ENCODE results near the gene PABPC1L.

DNA sequence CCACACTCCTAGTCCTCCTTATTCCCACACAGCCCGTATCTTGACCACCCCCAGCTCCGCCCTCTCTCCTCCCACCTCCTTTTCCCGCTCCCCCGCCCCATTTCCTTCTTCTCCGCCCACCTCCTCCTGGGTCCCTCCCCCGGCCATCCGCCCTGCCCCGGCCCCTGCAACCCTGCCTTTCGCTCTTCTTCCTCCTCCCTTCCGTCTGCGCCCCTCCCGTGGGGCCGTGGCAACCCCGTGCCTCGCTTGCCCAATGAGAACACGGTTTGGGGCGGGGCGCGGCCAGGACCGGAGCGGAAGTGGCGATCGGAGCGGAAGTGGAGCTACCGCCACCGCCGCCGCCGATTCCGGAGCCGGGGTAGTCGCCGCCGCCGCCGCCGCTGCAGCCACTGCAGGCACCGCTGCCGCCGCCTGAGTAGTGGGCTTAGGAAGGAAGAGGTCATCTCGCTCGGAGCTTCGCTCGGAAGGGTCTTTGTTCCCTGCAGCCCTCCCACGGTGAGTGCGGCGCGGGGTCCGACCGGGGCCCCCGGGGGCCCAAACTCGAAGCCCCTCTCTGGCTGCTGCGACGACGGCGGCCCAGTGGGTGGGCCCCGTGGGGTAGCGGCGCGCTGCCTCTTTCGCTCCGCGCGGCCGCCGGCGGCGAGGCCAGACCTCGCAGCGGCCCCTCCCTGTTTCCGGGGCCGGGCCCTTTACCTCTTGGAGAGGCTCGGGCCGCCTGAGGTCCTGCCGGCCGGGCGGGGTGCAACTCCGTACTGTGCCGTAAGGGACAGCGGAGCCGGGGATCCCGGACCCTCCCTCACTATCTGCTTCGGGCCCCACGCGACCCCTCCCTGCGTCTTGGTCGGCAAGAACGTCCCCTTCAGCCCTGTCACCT is 24.2 kb upstream of the PABPC1L start, which contains the start of gene YWHAB:
- TF ChIP-seq, protein P1, sequence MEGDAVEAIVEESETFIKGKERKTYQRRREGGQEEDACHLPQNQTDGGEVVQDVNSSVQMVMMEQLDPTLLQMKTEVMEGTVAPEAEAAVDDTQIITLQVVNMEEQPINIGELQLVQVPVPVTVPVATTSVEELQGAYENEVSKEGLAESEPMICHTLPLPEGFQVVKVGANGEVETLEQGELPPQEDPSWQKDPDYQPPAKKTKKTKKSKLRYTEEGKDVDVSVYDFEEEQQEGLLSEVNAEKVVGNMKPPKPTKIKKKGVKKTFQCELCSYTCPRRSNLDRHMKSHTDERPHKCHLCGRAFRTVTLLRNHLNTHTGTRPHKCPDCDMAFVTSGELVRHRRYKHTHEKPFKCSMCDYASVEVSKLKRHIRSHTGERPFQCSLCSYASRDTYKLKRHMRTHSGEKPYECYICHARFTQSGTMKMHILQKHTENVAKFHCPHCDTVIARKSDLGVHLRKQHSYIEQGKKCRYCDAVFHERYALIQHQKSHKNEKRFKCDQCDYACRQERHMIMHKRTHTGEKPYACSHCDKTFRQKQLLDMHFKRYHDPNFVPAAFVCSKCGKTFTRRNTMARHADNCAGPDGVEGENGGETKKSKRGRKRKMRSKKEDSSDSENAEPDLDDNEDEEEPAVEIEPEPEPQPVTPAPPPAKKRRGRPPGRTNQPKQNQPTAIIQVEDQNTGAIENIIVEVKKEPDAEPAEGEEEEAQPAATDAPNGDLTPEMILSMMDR (IDR thresholded peaks at IDR 0.05): no peak
- TF ChIP-seq EP300 (IDR thresholded peaks at IDR 0.05) (no peak), POLR2AphosphoS5 (IDR thresholded peaks at IDR 0.05) (peak; percentile 35 to 76 (median 63)), POLR2A (IDR thresholded peaks at IDR 0.05) (peak in 1 of 2 donors; percentile 88)
